HEK293T (cell line): ENCODE measurements around the gene FBP1.
"Not testable (repeated sequence)": the region's sequence is repeated elsewhere in the genome, so short reads cannot be mapped to it uniquely, and the experiment has no call there.

Experiments
- CTCF ChIA-PET: fragments of 350-600 bp; formaldehyde crosslinking; extraction: SDS; loops from one replicate; lab custom pipeline; 2021; ENCODE audit warnings: antibody characterized with exemption, inconsistent platforms; lab: Yijun Ruan, JAX
- POLR2A ChIA-PET: fragments of 350-600 bp; formaldehyde crosslinking; extraction: SDS; loops from one replicate; lab custom pipeline; 2020; ENCODE audit warnings: antibody characterized with exemption, inconsistent platforms; lab: Yijun Ruan, JAX
- DNase-seq: peaks from one replicate; pipeline ENCODE4 v3.0.0; 2012; ENCODE audit warnings: mixed read lengths; ENCODE audit errors: extremely low spot score
- ARNT ChIP-seq: fragments of 450-650 bp; IDR thresholded peaks from 2 replicates; pipeline ENCODE4 v1.6.1; 2017; ENCODE audit warnings: mild to moderate bottlenecking
- BHLHE40 ChIP-seq: fragments of 450-650 bp; IDR thresholded peaks from 2 replicates; pipeline ENCODE4 v1.6.1; 2016; ENCODE audit warnings: mild to moderate bottlenecking, moderate library complexity, borderline replicate concordance
- CTBP1 ChIP-seq: fragments of 450-650 bp; IDR thresholded peaks from 2 replicates; pipeline ENCODE4 v1.6.1; 2016; ENCODE audit warnings: borderline replicate concordance
- ELF4 ChIP-seq: fragments of 450-650 bp; IDR thresholded peaks from 2 replicates; pipeline ENCODE4 v1.6.1; 2017; ENCODE audit warnings: antibody characterized with exemption
- FOXA1 ChIP-seq: fragments of 450-650 bp; IDR thresholded peaks from 2 replicates; pipeline ENCODE4 v1.6.1; 2016; ENCODE audit warnings: mild to moderate bottlenecking
- FOXK2 ChIP-seq: fragments of 450-650 bp; IDR thresholded peaks from 2 replicates; pipeline ENCODE4 v1.6.1; 2016; ENCODE audit warnings: mild to moderate bottlenecking
- FOXM1 ChIP-seq: fragments of 450-650 bp; IDR thresholded peaks from 2 replicates; pipeline ENCODE4 v1.6.1; 2017; ENCODE audit warnings: mild to moderate bottlenecking, borderline replicate concordance
- HDGF ChIP-seq: fragments of 450-650 bp; IDR thresholded peaks from 2 replicates; pipeline ENCODE4 v1.6.1; 2017; ENCODE audit warnings: antibody characterized with exemption, borderline replicate concordance
- L3MBTL2 ChIP-seq: fragments of 450-650 bp; conservative IDR thresholded peaks from 2 replicates; pipeline ENCODE4 v1.6.1; 2016; ENCODE audit warnings: mild to moderate bottlenecking
- LEF1 ChIP-seq: fragments of 450-650 bp; IDR thresholded peaks from 2 replicates; pipeline ENCODE4 v1.6.1; 2017; ENCODE audit warnings: mild to moderate bottlenecking, borderline replicate concordance
- NFRKB ChIP-seq: fragments of 450-650 bp; IDR thresholded peaks from 2 replicates; pipeline ENCODE4 v1.6.1; 2016; ENCODE audit warnings: mild to moderate bottlenecking, moderate library complexity
- SP1 ChIP-seq: fragments of 450-650 bp; IDR thresholded peaks from 2 replicates; pipeline ENCODE4 v1.6.1; 2017
- SUZ12 ChIP-seq: fragments of 450-650 bp; IDR thresholded peaks from 2 replicates; pipeline ENCODE4 v1.6.1; 2016; ENCODE audit warnings: mild to moderate bottlenecking
- TARDBP ChIP-seq: fragments of 450-650 bp; IDR thresholded peaks from 2 replicates; pipeline ENCODE4 v1.6.1; 2016
- ZNF384 ChIP-seq: fragments of 450-650 bp; IDR thresholded peaks from 2 replicates; pipeline ENCODE4 v1.6.1; 2016
- TF ChIP-seq, protein P1 (sequence below): fragments of 450-650 bp; IDR thresholded peaks from 2 replicates; pipeline ENCODE4 v1.6.1; 2016

Gene FBP1

DNA sequence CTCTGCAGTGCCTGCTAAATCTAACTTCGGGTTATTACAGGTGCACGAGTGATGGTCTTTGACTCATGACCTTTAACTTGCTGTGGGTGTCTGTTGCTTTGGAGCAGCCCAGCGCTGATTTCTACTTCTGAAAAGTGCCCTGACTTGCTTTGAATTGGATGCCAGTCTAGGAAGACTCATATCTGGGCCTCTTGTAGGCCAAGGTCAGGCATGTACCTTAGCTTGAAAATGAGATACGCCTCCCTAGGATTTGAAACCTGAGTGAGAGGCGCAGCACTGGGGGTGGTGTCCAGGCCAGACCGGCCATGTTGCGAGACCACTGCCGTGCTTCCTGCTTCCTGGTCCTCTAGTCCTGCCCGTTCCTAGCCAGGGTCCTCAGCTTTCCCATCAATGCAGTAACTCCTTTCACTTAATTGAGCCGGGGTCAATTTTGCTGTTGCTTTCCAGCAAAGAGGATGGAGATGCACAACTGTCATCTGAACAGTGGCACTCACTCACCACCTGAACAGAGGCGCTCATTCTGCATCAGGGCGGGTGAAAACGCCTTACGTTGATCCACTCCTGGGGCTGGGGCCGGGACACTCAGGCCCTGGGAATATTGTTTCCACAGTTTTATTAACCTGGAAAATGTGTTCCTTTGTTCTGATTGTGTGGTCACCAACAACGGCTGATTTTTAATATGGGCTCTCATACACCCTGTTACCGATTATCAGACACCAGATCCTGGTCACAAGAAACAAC lies 70.2 kb downstream of the FBP1 start:
- POLR2A ChIA-PET, result no interaction called here
- DNase-seq, result no peak
- CTCF ChIA-PET, result no interaction called here
- no peak for TF ChIP-seq ZNF384
- TF ChIP-seq TARDBP, result no peak
- TF ChIP-seq L3MBTL2, result no peak
- TF ChIP-seq, protein P1, sequence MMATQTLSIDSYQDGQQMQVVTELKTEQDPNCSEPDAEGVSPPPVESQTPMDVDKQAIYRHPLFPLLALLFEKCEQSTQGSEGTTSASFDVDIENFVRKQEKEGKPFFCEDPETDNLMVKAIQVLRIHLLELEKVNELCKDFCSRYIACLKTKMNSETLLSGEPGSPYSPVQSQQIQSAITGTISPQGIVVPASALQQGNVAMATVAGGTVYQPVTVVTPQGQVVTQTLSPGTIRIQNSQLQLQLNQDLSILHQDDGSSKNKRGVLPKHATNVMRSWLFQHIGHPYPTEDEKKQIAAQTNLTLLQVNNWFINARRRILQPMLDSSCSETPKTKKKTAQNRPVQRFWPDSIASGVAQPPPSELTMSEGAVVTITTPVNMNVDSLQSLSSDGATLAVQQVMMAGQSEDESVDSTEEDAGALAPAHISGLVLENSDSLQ, result no peak
- no peak for TF ChIP-seq CTBP1
- no peak for TF ChIP-seq SUZ12
- TF ChIP-seq NFRKB, result no peak
- no peak for TF ChIP-seq FOXA1
- TF ChIP-seq HDGF, result no peak
- TF ChIP-seq FOXM1, result no peak
- TF ChIP-seq SP1, result no peak
- TF ChIP-seq BHLHE40, result no peak
- TF ChIP-seq ELF4, result no peak

DNA sequence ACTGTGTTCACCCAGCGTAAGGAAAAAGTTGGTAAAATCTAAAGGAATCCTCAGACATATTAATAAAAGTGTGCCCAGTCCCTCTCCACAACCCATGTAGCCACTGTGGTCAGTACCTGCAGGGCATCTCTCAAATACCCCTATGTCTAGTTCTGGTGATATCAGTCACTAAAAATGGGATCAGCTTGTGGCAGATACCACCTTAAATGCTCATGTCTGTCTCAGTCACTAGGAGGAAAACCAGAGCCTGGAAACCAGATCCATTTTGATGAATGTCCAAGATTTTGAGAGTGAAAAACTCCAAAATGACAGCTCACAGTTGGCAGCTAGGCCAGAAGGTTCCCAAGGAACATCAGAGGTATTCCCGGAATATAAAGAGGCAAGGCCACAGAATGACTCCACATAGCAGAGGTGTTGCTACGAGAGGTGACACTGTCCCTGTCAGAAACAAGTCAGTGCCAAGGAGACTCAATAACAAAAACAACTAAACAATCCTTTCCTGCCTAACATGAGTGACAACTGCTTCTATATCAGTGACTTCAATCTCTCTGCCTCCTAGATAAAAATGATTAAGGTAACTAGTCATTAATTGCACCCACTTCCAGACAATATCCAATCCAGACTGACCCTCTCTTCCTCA lies 70.9 kb downstream of the FBP1 start:
- ChIA-PET CTCF (no interaction called here), POLR2A (no interaction called here)
- TF ChIP-seq, protein P1, result no peak
- TF ChIP-seq CTBP1 (no peak), L3MBTL2 (no peak), TARDBP (no peak), FOXA1 (no peak), SP1 (no peak), ELF4 (no peak), SUZ12 (no peak), BHLHE40 (no peak), HDGF (no peak), FOXK2 (no peak), LEF1 (no peak), FOXM1 (no peak), ZNF384 (no peak), ARNT (no peak), NFRKB (no peak)
- DNase-seq, result no peak

DNA sequence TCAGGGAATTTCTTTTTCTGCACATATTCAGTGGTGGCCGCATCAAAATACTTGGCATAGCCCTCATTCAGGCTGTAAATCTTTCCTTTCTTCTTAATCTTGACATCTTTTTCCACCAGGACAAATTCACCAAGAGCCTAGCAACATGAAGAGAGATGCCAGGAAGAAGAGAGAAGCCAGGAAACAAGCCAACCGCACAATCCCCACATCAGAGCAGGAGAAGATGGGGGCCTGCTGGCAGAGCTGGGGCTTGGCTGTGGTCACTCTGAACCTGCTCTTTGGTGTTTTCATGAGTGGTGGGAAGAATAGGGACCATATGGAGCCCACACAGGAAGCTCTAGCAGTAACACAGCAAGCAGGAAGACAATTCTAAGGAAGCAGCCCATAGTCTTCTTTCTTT lies 72.0 kb downstream of the FBP1 start:
- ChIA-PET POLR2A (no interaction called here), CTCF (no interaction called here)
- no peak for DNase-seq
- no peak for TF ChIP-seq L3MBTL2
- TF ChIP-seq ELF4, result no peak
- TF ChIP-seq HDGF, result no peak
- TF ChIP-seq ZNF384, result no peak
- no peak for TF ChIP-seq FOXA1

DNA sequence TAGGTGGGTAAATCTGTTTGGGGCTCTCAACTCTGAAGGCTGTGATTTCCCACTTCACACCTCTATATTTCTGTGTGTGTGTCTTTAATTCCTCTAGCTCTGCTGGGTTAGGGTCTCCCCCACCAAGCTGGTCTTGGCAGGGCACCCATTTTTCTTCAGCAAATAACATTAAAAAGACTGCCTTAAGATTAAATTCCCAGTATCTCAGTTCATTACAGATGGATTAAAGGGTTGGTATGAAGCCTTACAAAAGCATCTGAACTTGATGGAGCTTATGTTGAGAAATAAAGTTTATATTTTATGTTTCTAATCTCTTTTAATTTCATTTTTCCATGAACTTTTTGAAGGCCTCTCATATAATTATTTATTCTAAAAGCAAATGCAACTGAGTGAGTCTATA lies 72.8 kb downstream of the FBP1 start:
- ChIA-PET POLR2A (no interaction called here), CTCF (no interaction called here)
- TF ChIP-seq BHLHE40 (no peak), FOXA1 (no peak), ARNT (no peak), SUZ12 (no peak), FOXM1 (no peak), LEF1 (no peak), TARDBP (no peak), CTBP1 (no peak), ZNF384 (no peak), HDGF (no peak), SP1 (no peak), ELF4 (no peak), L3MBTL2 (no peak), FOXK2 (no peak), NFRKB (no peak)
- TF ChIP-seq, protein P1, result no peak
- no peak for DNase-seq

DNA sequence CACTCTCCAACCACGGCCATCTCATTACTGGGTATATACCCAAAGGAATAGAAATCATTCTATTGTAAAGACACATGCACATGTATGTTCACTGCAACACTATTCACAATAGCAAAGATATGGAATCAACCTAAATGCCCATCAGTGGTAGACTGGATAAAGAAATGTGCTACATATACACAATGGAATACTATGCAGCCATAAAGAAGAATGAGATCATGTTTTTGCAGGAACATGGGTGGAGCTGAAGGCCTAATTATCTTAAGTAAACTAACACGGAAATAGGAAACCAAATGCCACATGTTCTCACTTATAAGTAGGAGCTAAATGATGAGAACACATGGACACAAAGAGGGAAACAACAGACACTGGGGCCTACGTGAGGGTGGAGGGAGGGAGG lies 75.0 kb downstream of the FBP1 start:
- CTCF ChIA-PET, POLR2A ChIA-PET, DNase-seq: not testable (repeated sequence)

DNA sequence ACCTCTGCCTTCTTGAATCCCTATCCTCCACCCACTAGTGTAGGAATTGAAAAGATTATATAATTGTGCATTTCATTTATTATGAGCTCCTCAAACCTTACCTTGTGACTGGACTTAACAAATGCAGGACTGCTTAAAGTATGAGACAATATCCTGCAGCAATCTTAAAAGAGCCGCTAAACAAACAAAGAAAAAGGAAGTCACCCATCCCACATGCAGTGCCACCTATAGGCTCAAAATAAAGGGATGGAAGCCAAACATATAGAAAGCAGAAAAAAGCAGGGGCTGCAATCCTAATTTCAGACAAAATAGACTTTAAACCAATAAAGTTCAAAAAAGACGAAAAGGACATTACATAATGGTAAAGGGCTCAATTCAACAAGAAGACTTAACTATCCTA lies 75.8 kb downstream of the FBP1 start:
- TF ChIP-seq L3MBTL2 (no peak), SP1 (no peak), TARDBP (no peak), FOXK2 (no peak), BHLHE40 (no peak), HDGF (no peak), SUZ12 (no peak), NFRKB (no peak), CTBP1 (no peak), ARNT (no peak)
- TF ChIP-seq, protein P1, result no peak
- POLR2A ChIA-PET, result no interaction called here
- DNase-seq, result no peak
- CTCF ChIA-PET, result no interaction called here
